Progenitor cell of endocrine pancreas (in vitro differentiated cells): Measurements from ENCODE around the gene GYPC. TPM values are rescaled to one million over a fixed set of nuclear protein-coding genes. Genes with fewer than 3 reads are reported as not detected.

Experiments used
- DNase-seq: peaks from one replicate; pipeline ENCODE4 v3.0.0; 2021; ENCODE audit warnings: low spot score; ENCODE audit not compliant: unreplicated experiment
- H3K27ac Mint-ChIP-seq: 2 replicates; pipeline ENCODE4 v1.8.0; 2021; ENCODE audit warnings: mild to moderate bottlenecking, moderate library complexity, mixed read lengths
- H3K27me3 Mint-ChIP-seq: 2 replicates; pipeline ENCODE4 v1.8.0; 2021; ENCODE audit warnings: mixed read lengths
- H3K36me3 Mint-ChIP-seq: 2 replicates; pipeline ENCODE4 v1.8.0; 2022; ENCODE audit warnings: mixed read lengths; ENCODE audit not compliant: insufficient read depth
- H3K4me1 Mint-ChIP-seq: 2 replicates; pipeline ENCODE4 v1.8.0; 2021; ENCODE audit warnings: low read depth, mixed read lengths
- H3K4me3 Mint-ChIP-seq: 2 replicates; pipeline ENCODE4 v1.8.0; 2021; ENCODE audit warnings: low read depth, mild to moderate bottlenecking, moderate library complexity, mixed read lengths
- H3K9me3 Mint-ChIP-seq: 2 replicates; pipeline ENCODE4 v1.8.0; 2021; ENCODE audit warnings: low read depth, mixed read lengths
- total RNA-seq: library from RNA; stranded (reverse); gene quantifications from 2 replicates; pipeline ENCODE4 v1.2.1, GENCODE V29; 2021
- TF ChIP-seq, protein P1 (sequence below): fragments of 200-600 bp; sonication (generic); IDR thresholded peaks from one replicate; pipeline ENCODE4 v1.5.0; 2021; ENCODE audit warnings: antibody characterized with exemption, mild to moderate bottlenecking; ENCODE audit not compliant: unreplicated experiment

The GYPC gene
- total RNA-seq, 1 donor from 2014 or later, result 29.5 TPM

- H3K4me1 Mint-ChIP-seq, result no peaks in the 10 kb centered on the region
- H3K9me3 Mint-ChIP-seq, result no peaks in the 10 kb centered on the region
- H3K36me3 Mint-ChIP-seq, result peaks cover 14% of the 10 kb centered on the region
- no peak overlapping the region for H3K4me3 Mint-ChIP-seq
- H3K27me3 Mint-ChIP-seq, result no peaks in the 10 kb centered on the region
- H3K27ac Mint-ChIP-seq, result no peak overlapping the region
- TF ChIP-seq, protein P1, sequence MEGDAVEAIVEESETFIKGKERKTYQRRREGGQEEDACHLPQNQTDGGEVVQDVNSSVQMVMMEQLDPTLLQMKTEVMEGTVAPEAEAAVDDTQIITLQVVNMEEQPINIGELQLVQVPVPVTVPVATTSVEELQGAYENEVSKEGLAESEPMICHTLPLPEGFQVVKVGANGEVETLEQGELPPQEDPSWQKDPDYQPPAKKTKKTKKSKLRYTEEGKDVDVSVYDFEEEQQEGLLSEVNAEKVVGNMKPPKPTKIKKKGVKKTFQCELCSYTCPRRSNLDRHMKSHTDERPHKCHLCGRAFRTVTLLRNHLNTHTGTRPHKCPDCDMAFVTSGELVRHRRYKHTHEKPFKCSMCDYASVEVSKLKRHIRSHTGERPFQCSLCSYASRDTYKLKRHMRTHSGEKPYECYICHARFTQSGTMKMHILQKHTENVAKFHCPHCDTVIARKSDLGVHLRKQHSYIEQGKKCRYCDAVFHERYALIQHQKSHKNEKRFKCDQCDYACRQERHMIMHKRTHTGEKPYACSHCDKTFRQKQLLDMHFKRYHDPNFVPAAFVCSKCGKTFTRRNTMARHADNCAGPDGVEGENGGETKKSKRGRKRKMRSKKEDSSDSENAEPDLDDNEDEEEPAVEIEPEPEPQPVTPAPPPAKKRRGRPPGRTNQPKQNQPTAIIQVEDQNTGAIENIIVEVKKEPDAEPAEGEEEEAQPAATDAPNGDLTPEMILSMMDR, result no peak
- DNase-seq, result no peak
Observed at GRCh38 chr2:126696644-126697520, 40.9 kb downstream of the GYPC start.

DNA sequence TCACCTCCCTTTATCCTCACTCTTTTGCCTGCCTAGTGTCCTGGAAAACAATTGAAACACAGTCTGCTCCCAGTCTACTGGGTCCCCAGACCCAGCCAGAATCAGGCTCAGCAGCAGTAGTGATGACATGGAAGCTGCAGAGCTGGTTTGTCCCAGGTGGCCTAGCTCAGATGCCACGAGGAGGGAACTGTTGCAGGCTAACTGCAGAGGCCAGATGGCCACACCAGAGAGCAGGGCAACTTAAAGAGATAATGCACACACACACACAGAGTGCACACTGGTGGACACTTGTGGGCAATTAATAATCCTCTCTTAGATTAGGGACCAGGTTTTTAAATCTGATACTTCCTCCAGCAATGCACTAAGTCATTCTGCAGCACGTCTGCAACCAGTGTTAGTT lies 42.4 kb downstream of the GYPC start:
- H3K9me3 Mint-ChIP-seq, result no peaks in the 10 kb centered on the region
- no peaks in the 10 kb centered on the region for H3K4me1 Mint-ChIP-seq
- DNase-seq, result no peak
- no peak overlapping the region for H3K27ac Mint-ChIP-seq
- TF ChIP-seq, protein P1, result no peak
- no peaks in the 10 kb centered on the region for H3K27me3 Mint-ChIP-seq
- no peak overlapping the region for H3K4me3 Mint-ChIP-seq
- H3K36me3 Mint-ChIP-seq, result peaks cover 9% of the 10 kb centered on the region

DNA sequence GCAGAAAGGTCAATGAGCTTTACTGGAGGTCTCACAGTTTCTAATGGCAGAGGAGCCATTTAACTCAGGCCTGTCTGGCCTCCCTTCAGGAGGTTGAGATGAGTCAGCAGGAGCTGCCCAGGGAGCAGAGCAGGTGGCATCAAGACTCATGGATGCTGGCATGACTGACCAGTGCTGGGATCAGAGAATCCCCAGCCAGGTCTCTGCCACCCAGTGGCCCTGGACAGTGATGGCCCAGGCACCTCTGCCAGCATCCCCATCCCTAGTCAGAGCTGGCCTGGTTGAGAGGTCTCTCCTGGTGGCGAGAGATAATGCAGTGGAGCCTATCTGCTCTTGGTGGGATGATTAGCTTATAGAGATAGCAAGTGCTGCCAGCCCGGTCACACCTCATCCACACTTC lies 43.1 kb downstream of the GYPC start:
- Mint-ChIP-seq H3K4me1 (no peaks in the 10 kb centered on the region), H3K36me3 (peaks cover 9% of the 10 kb centered on the region), H3K27me3 (no peaks in the 10 kb centered on the region), H3K27ac (no peak overlapping the region), H3K4me3 (no peak overlapping the region), H3K9me3 (no peaks in the 10 kb centered on the region)
- TF ChIP-seq, protein P1, result no peak
- no peak for DNase-seq

GRCh38 chr2:126699716-126700581 lies 44.0 kb downstream of the GYPC start:
- Mint-ChIP-seq H3K27ac (no peak overlapping the region), H3K4me1 (peaks cover 1% of the 10 kb centered on the region), H3K27me3 (no peaks in the 10 kb centered on the region), H3K9me3 (no peaks in the 10 kb centered on the region), H3K36me3 (peaks cover 4% of the 10 kb centered on the region), H3K4me3 (no peak overlapping the region)
- DNase-seq, result no peak
- TF ChIP-seq, protein P1, result no peak

- Mint-ChIP-seq H3K36me3 (peaks cover 4% of the 10 kb centered on the region), H3K4me1 (peaks cover 1% of the 10 kb centered on the region), H3K27me3 (no peaks in the 10 kb centered on the region), H3K27ac (no peak overlapping the region), H3K4me3 (no peak overlapping the region), H3K9me3 (no peaks in the 10 kb centered on the region)
- no peak for DNase-seq
- TF ChIP-seq, protein P1, result no peak
Observed at GRCh38 chr2:126700677-126701076, 44.7 kb downstream of the GYPC start.
